Chondrocyte (in vitro differentiated cells): ENCODE data around the gene MKLN1. TPM values are rescaled to one million over a fixed set of nuclear protein-coding genes. Genes with fewer than 3 reads are reported as not detected.

Experiments
- DNase-seq: peaks from one replicate; pipeline ENCODE4 v3.0.0; 2021; ENCODE audit warnings: mixed read lengths, low spot score
- H3K27ac Mint-ChIP-seq: one replicate; pipeline ENCODE4 v1.8.0; 2021; ENCODE audit warnings: mild to moderate bottlenecking, moderate library complexity, mixed read lengths; ENCODE audit not compliant: unreplicated experiment
- H3K27me3 Mint-ChIP-seq: 2 replicates; pipeline ENCODE4 v1.8.0; 2021; ENCODE audit warnings: low read depth, mixed read lengths
- H3K36me3 Mint-ChIP-seq: 2 replicates; pipeline ENCODE4 v1.8.0; 2021; ENCODE audit warnings: low read depth, mixed read lengths
- H3K4me1 Mint-ChIP-seq: 2 replicates; pipeline ENCODE4 v1.8.0; 2021; ENCODE audit warnings: low read depth, mild to moderate bottlenecking, mixed read lengths
- H3K4me3 Mint-ChIP-seq: one replicate; pipeline ENCODE4 v1.8.0; 2021; ENCODE audit warnings: mild to moderate bottlenecking, moderate library complexity, mixed read lengths; ENCODE audit not compliant: unreplicated experiment
- H3K9me3 Mint-ChIP-seq: 2 replicates; pipeline ENCODE4 v1.8.0; 2021; ENCODE audit warnings: low read depth, mixed read lengths
- total RNA-seq: library from RNA; stranded (reverse); gene quantifications from 3 replicates; pipeline ENCODE4 v1.2.1, GENCODE V29; 2021
- TF ChIP-seq, protein P1 (sequence below): fragments of 200-600 bp; sonication (generic); IDR thresholded peaks from 2 replicates; pipeline ENCODE4 v1.5.0; 2021; ENCODE audit warnings: antibody characterized with exemption, mild to moderate bottlenecking, moderate library complexity

The MKLN1 gene
- total RNA-seq, 1 donor from 2014 or later = 33.4 TPM

DNA sequence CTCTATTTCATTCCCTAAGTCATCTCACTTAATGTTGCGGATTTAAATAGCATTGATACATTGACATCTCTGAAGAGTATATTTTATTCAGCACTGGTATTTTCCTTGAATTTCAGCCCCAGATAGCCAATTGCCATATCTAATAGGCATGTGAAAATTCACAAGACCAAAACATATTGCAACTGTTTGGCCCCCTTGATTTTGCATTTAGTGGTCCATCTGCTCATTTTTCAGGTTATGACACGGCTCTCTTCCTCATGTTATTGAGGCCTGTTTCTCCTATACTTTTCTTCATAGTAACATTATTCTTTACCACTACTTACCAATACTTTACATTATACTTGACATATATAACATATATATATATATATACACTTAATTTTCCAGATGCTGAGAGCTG lies 43.7 kb downstream of the MKLN1 start:
- no peak for DNase-seq
- Mint-ChIP-seq H3K27ac (peak overlapping the region; percentile 32), H3K36me3 (no peaks in the 10 kb centered on the region), H3K4me3 (no peak overlapping the region), H3K4me1 (peaks cover 48% of the 10 kb centered on the region), H3K9me3 (no peaks in the 10 kb centered on the region), H3K27me3 (no peaks in the 10 kb centered on the region)
- TF ChIP-seq, protein P1, sequence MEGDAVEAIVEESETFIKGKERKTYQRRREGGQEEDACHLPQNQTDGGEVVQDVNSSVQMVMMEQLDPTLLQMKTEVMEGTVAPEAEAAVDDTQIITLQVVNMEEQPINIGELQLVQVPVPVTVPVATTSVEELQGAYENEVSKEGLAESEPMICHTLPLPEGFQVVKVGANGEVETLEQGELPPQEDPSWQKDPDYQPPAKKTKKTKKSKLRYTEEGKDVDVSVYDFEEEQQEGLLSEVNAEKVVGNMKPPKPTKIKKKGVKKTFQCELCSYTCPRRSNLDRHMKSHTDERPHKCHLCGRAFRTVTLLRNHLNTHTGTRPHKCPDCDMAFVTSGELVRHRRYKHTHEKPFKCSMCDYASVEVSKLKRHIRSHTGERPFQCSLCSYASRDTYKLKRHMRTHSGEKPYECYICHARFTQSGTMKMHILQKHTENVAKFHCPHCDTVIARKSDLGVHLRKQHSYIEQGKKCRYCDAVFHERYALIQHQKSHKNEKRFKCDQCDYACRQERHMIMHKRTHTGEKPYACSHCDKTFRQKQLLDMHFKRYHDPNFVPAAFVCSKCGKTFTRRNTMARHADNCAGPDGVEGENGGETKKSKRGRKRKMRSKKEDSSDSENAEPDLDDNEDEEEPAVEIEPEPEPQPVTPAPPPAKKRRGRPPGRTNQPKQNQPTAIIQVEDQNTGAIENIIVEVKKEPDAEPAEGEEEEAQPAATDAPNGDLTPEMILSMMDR = no peak

DNA sequence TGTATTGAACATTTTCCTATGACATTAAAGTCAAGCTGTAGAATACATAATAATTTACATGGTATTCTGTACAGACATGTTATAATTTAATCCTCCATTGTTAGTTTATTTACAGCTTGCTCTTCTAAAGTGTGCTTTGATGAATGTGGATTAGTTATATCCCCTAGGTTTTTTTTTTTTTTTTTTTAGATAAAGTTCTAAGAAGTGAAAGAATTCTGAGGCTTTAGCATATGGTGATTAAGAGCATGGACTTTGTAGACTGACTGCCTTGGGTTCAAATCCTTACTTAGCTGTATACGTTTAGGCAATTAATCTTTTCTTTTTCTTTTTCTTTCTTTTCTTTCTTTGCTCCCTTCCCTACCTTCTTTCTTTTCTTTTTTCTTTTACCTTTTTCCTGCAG lies 44.9 kb downstream of the MKLN1 start:
- Mint-ChIP-seq H3K27ac (peak overlapping the region; percentile 32), H3K36me3 (no peaks in the 10 kb centered on the region), H3K9me3 (no peaks in the 10 kb centered on the region), H3K27me3 (no peaks in the 10 kb centered on the region), H3K4me1 (peaks cover 47% of the 10 kb centered on the region), H3K4me3 (no peak overlapping the region)
- TF ChIP-seq, protein P1 = no peak
- DNase-seq = no peak

DNA sequence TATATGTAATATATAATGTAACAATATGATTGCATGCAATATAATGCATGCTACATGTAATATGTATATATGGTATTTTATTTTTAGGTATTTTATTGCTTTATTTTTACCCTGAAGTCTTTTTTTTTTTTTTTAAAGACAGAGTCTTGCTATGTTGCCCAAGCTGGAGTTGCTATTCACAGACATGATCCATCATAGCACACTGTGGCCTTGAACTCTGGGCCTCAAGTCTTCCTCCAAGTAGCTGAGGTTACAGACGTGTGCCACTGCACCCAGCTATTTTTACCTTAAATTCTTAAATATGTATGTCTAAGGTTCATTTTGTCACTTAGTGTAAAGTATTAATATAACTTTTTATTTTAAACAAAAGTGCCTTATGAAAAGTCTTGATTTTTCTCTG lies 47.1 kb downstream of the MKLN1 start:
- no peak overlapping the region for H3K27ac Mint-ChIP-seq
- no peaks in the 10 kb centered on the region for H3K27me3 Mint-ChIP-seq
- H3K9me3 Mint-ChIP-seq = no peaks in the 10 kb centered on the region
- no peak overlapping the region for H3K4me3 Mint-ChIP-seq
- TF ChIP-seq, protein P1 = no peak
- DNase-seq = no peak
- no peaks in the 10 kb centered on the region for H3K36me3 Mint-ChIP-seq
- H3K4me1 Mint-ChIP-seq = peaks cover 35% of the 10 kb centered on the region

DNA sequence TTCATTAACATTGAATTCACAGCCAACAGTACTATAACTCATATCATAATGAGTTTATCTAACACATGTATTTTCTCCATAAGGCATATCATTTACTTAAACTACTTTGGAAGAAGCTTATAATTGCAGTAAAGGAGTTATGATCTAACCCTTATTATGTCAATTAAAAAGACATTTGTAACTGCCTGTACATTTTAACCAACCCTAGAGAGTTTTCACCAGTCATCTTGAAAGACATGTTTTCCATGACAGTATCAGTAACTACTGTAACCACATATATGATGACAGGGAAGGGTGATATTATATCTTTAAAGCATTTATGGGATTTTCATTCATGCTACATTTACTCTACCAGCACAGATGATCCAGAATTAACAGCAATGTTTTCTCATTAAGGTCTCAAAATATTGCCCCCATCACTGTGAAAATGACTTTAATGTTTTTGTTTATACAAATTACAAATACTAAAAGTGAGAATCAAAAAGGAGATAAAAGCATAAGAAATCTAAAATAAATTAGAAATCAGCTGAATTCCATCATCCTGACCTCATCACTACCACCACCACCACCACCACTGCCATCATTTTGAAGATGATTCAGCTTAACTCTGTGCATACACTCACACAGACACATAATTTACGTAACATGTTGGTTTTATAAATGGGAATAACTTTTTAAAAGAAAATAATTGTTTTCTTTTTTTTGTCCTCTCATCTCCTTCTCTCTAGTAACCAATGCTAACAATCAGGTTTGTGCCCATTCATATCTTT lies 53.6 kb downstream of the MKLN1 start:
- Mint-ChIP-seq H3K27me3 (no peaks in the 10 kb centered on the region), H3K9me3 (no peaks in the 10 kb centered on the region), H3K4me1 (peaks cover 29% of the 10 kb centered on the region), H3K27ac (no peak overlapping the region), H3K4me3 (no peak overlapping the region), H3K36me3 (no peaks in the 10 kb centered on the region)
- TF ChIP-seq, protein P1 = no peak
- DNase-seq = no peak

DNA sequence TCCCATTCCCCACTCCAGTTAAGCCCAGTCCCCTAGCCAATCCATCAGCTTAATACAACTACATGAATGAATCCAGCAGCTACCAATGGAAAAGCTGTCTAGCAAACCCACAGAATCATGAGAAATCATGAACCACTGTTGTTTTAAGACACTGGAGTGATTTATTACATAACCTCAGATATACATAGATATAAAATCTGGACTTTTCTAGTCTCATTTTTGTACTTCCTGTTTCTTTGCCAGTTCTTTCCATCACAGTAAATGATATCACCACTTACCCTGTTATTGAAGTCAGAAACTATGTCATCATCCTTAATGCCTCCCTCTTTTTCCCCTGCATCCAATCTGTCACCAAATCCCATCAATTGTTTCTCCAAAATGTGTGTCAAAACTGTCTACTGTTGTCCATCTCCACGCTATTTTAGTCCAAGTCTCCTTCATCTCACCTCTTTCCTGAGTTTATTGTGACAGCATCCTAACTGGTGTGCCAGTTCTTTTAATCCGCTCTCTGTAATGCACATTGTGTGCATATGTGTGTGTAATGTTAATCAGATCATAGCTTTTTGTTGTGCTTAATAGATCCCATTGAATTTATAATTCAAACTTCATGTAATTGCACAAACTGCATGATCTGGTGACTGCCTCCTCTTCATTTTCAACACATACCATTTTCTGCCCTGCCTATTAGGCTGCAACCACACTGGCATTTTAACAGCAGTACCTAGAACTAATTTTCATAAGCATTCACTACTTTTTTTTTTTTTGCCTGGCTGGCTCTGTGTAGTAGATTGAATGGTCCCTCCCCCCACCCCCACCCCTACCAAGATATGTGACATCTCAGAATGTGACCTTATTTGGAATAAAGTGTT lies 56.0 kb downstream of the MKLN1 start:
- no peaks in the 10 kb centered on the region for H3K27me3 Mint-ChIP-seq
- TF ChIP-seq, protein P1 = no peak
- no peak for DNase-seq
- H3K9me3 Mint-ChIP-seq = no peaks in the 10 kb centered on the region
- peaks cover 29% of the 10 kb centered on the region for H3K4me1 Mint-ChIP-seq
- no peak overlapping the region for H3K4me3 Mint-ChIP-seq
- peak overlapping the region; percentile 1 for H3K27ac Mint-ChIP-seq
- H3K36me3 Mint-ChIP-seq = no peaks in the 10 kb centered on the region
